ENCODE measurements around the gene DEFB121.
"Not testable (repeated sequence)": the region's sequence is repeated elsewhere in the genome, so short reads cannot be mapped to it uniquely, and the experiment has no call there.

Gene DEFB121

GRCh38 chr20:31406115-31406514 lies at the start of gene DEFB121:
TSS of gene DEFB121 (minus strand) at chr20:31406215. CDS start at chr20:31406152, 63 bp downstream.
- DNase-seq = no peak

- DNase-seq = no peak
Observed at GRCh38 chr20:31454361-31454760, 48.3 kb upstream of the DEFB121 start.

GRCh38 chr20:31452575-31452974 lies 46.6 kb upstream of the DEFB121 start:
- DNase-seq = no peak

- DNase-seq = no peak
Observed at GRCh38 chr20:31449511-31450414, 43.7 kb upstream of the DEFB121 start.

- no peak for DNase-seq
Observed at GRCh38 chr20:31446084-31446819, 40.2 kb upstream of the DEFB121 start.

GRCh38 chr20:31440012-31440659 lies 34.1 kb upstream of the DEFB121 start, which contains the start of gene DEFB123:
TSS of gene DEFB123 (plus strand) at chr20:31440632. CDS start at chr20:31440699, 67 bp downstream.
- DNase-seq = no peak

- no peak for DNase-seq
Observed at GRCh38 chr20:31430568-31431115, 24.6 kb upstream of the DEFB121 start.

- not testable (repeated sequence) for DNase-seq
Observed at GRCh38 chr20:31427576-31427975, 21.6 kb upstream of the DEFB121 start.

- DNase-seq = not testable (repeated sequence)
Observed at GRCh38 chr20:31426891-31427551, 21.0 kb upstream of the DEFB121 start.

GRCh38 chr20:31425797-31426196 lies 19.8 kb upstream of the DEFB121 start:
- DNase-seq = no peak

- no peak for DNase-seq
Observed at GRCh38 chr20:31418307-31418706, 12.3 kb upstream of the DEFB121 start.

GRCh38 chr20:31415653-31416052 lies 9.6 kb upstream of the DEFB121 start:
- DNase-seq = no peak

GRCh38 chr20:31414381-31414780 lies 8.4 kb upstream of the DEFB121 start:
- DNase-seq = no peak

GRCh38 chr20:31410011-31410410 lies 4.0 kb upstream of the DEFB121 start:
- no peak for DNase-seq

- DNase-seq = no peak
Observed at GRCh38 chr20:31403886-31404285, 2.1 kb downstream of the DEFB121 start.

- no peak for DNase-seq
Observed at GRCh38 chr20:31394900-31395299, 11.1 kb downstream of the DEFB121 start.

GRCh38 chr20:31392836-31393235 lies 13.2 kb downstream of the DEFB121 start:
- no peak for DNase-seq

- no peak for DNase-seq
Observed at GRCh38 chr20:31390490-31390889, 15.5 kb downstream of the DEFB121 start, which contains the start of gene DEFB119. TSS of gene DEFB119 (minus strand) at chr20:31390590. CDS start at chr20:31390483, 107 bp downstream.

GRCh38 chr20:31374346-31374745 lies 31.7 kb downstream of the DEFB121 start:
- DNase-seq = no peak

- DNase-seq = no peak
Observed at GRCh38 chr20:31368301-31368700, 37.7 kb downstream of the DEFB121 start, which contains the start of gene DEFB118. TSS of gene DEFB118 (plus strand) at chr20:31368601. CDS start at chr20:31368651, 50 bp downstream.

GRCh38 chr20:31364272-31364671 lies 41.7 kb downstream of the DEFB121 start:
- DNase-seq = not testable (repeated sequence)

GRCh38 chr20:31363295-31363694 lies 42.7 kb downstream of the DEFB121 start:
- DNase-seq = no peak
